Measurements from ENCODE around the gene TMEM132E. TPM values are rescaled to one million over a fixed set of nuclear protein-coding genes. Genes with fewer than 3 reads are reported as not detected.

The TMEM132E gene
- total and polyA plus RNA-seq, 10 donors, result 0.09 to 0.79 (median 0.27) TPM

DNA sequence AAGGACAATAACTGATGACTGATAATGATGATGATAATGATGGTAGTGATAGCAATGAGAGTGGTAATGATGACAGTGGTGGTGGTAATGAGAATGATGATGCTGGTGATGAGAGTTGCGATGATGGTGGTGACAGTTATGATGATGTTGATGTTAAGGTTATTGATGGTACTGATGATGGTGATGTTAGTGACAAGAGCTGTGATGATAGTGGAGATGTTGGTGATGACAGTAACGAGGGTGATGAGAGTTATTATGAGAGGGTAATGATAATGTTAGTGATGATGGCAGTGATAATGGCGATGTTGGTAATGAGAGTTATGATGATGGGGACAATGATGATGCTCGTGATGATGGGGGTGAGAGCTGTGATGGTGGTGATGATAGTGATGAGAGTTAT is 13.2 kb upstream of the TMEM132E start:
- WGBS, 5 donors, result 81 to 92% (median 84%) methylated on average over 4 of the region's 4 CpGs

GRCh38 chr17:34566873-34567272 is 12.5 kb upstream of the TMEM132E start:
- Histone ChIP-seq H3K4me1 (peaks cover 0 to 5% (median 0%) of the 10 kb centered on the region in 6 donors), H3K27me3 (replicated peaks in 1 of 7) (peaks cover 0 to 78% (median 10%) of the 10 kb centered on the region in 7 donors)
- intact Hi-C loops (cut with DNase I; ENCODE audit: low total_unique reads), result no loop called here

More for the DNA sequence above, 13.2 kb upstream of the TMEM132E start:
- DNase-seq, result no peak
- no peak overlapping the region for H3K4me3 ChIP-seq
- no peak overlapping the region for H3K27ac ChIP-seq
- H3K9me3 ChIP-seq, result no peaks in the 10 kb centered on the region
- intact Hi-C loops (cut with DNase I; ENCODE audit: low total_unique reads), result no loop called here
- H3K36me3 ChIP-seq, result no peaks in the 10 kb centered on the region
- peaks cover 0 to 5% (median 0%) of the 10 kb centered on the region in 6 donors for H3K4me1 ChIP-seq
- TF ChIP-seq, protein P1, sequence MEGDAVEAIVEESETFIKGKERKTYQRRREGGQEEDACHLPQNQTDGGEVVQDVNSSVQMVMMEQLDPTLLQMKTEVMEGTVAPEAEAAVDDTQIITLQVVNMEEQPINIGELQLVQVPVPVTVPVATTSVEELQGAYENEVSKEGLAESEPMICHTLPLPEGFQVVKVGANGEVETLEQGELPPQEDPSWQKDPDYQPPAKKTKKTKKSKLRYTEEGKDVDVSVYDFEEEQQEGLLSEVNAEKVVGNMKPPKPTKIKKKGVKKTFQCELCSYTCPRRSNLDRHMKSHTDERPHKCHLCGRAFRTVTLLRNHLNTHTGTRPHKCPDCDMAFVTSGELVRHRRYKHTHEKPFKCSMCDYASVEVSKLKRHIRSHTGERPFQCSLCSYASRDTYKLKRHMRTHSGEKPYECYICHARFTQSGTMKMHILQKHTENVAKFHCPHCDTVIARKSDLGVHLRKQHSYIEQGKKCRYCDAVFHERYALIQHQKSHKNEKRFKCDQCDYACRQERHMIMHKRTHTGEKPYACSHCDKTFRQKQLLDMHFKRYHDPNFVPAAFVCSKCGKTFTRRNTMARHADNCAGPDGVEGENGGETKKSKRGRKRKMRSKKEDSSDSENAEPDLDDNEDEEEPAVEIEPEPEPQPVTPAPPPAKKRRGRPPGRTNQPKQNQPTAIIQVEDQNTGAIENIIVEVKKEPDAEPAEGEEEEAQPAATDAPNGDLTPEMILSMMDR (IDR thresholded peaks at IDR 0.05 in 8 of 11, conservative IDR thresholded peaks at IDR 0.05 in 3 of 11), result no peak
- TF ChIP-seq POLR2AphosphoS5 (IDR thresholded peaks at IDR 0.05), result no peak
- TF ChIP-seq POLR2A (IDR thresholded peaks at IDR 0.05), result no peak
- H3K27me3 ChIP-seq (replicated peaks in 1 of 7), result peaks cover 0 to 72% (median 10%) of the 10 kb centered on the region in 7 donors

GRCh38 chr17:34567691-34568465 is 11.5 kb upstream of the TMEM132E start:
- no peak for TF ChIP-seq POLR2A (IDR thresholded peaks at IDR 0.05)
- no peak for TF ChIP-seq POLR2AphosphoS5 (IDR thresholded peaks at IDR 0.05)
- TF ChIP-seq, protein P1 (IDR thresholded peaks at IDR 0.05 in 8 of 11, conservative IDR thresholded peaks at IDR 0.05 in 3 of 11), result no peak
- Histone ChIP-seq H3K36me3 (no peaks in the 10 kb centered on the region), H3K4me1 (peaks cover 0 to 5% (median 0%) of the 10 kb centered on the region in 6 donors), H3K9me3 (no peaks in the 10 kb centered on the region), H3K27me3 (replicated peaks in 1 of 7) (peaks cover 0 to 78% (median 10%) of the 10 kb centered on the region in 7 donors), H3K4me3 (no peak overlapping the region), H3K27ac (no peak overlapping the region)
- WGBS, 5 donors, result 45 to 53% (median 50%) methylated on average over 10 to 11 of the region's 11 CpGs
- DNase-seq, result no peak
- intact Hi-C loops (cut with DNase I; ENCODE audit: low total_unique reads), result no loop called here

More at GRCh38 chr17:34566873-34567272, 12.5 kb upstream of the TMEM132E start:
- no peak for DNase-seq
- no peak overlapping the region for H3K4me3 ChIP-seq
- H3K36me3 ChIP-seq, result no peaks in the 10 kb centered on the region
- TF ChIP-seq, protein P1 (IDR thresholded peaks at IDR 0.05 in 8 of 11, conservative IDR thresholded peaks at IDR 0.05 in 3 of 11), result no peak
- no peak for TF ChIP-seq POLR2AphosphoS5 (IDR thresholded peaks at IDR 0.05)
- no peak for TF ChIP-seq POLR2A (IDR thresholded peaks at IDR 0.05)
- no peaks in the 10 kb centered on the region for H3K9me3 ChIP-seq
- 74 to 96% (median 85%) methylated on average over 2 of the region's 2 CpGs for WGBS, 5 donors
- no peak overlapping the region for H3K27ac ChIP-seq

DNA sequence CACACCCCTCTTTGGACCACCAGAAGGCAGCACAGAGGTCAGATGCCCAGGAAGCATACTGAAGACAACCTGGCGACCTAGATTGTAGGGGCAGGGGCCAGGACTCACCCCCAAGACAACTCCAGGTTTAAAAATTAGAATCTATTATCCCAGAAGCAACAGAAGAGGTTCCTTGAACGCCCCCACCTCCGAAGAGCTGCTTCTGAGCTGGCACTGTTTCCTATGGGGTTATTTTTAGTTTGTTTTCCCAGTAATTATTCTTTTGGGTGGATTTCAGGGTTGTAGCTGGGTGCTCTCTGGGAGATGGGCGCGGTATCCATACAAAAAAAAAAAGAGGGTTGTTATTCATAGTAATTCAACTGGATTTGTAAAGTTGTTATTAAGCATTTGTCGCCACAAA is 10.4 kb upstream of the TMEM132E start:
- intact Hi-C loops (cut with DNase I; ENCODE audit: low total_unique reads), result no loop called here
- TF ChIP-seq POLR2A (IDR thresholded peaks at IDR 0.05), result no peak
- TF ChIP-seq POLR2AphosphoS5 (IDR thresholded peaks at IDR 0.05), result no peak
- TF ChIP-seq, protein P1 (IDR thresholded peaks at IDR 0.05 in 8 of 11, conservative IDR thresholded peaks at IDR 0.05 in 3 of 11), result no peak
- H3K9me3 ChIP-seq, result no peaks in the 10 kb centered on the region
- no peaks in the 10 kb centered on the region for H3K36me3 ChIP-seq
- H3K4me1 ChIP-seq, result peaks cover 0 to 5% (median 0%) of the 10 kb centered on the region in 6 donors
- DNase-seq, result no peak
- H3K4me3 ChIP-seq, result no peak overlapping the region
- 70 to 83% (median 77%) methylated on average over 6 of the region's 6 CpGs for WGBS, 5 donors
- peaks cover 0 to 79% (median 10%) of the 10 kb centered on the region in 7 donors for H3K27me3 ChIP-seq (replicated peaks in 1 of 7)
- H3K27ac ChIP-seq, result no peak overlapping the region
